ENCODE measurements around the gene CMPK1.

- TF ChIP-seq CTCF (IDR thresholded peaks at IDR 0.05; ENCODE audit: insufficient read depth, low read length), result no peak
- TF ChIP-seq REST (IDR thresholded peaks at IDR 0.05; ENCODE audit: insufficient replicate concordance, low read depth), result no peak
- TF ChIP-seq POLR2AphosphoS5 (IDR thresholded peaks at IDR 0.05; ENCODE audit: low read depth), result no peak
- no peak for TF ChIP-seq GABPA (IDR thresholded peaks at IDR 0.05; ENCODE audit: low read depth)
Observed at GRCh38 chr1:47302472-47302871, 31.1 kb upstream of the CMPK1 start.
